NB4 (cell line): ENCODE measurements around the gene ELAPOR1.

Experiments used
- MAX ChIP-seq: IDR thresholded peaks from 2 replicates; pipeline ENCODE4 v1.6.1; 2011; ENCODE audit warnings: low read depth, low read length
- MYC ChIP-seq: IDR thresholded peaks from 2 replicates; pipeline ENCODE4 v1.6.1; 2011; ENCODE audit warnings: low read depth, low read length
- POLR2A ChIP-seq: IDR thresholded peaks from 2 replicates; pipeline ENCODE4 v1.6.1; 2011; ENCODE audit warnings: mild to moderate bottlenecking; ENCODE audit not compliant: insufficient read length; ENCODE audit errors: extremely low read depth
- TF ChIP-seq, protein P1 (sequence below): IDR thresholded peaks from one replicate; pipeline ENCODE4 v1.5.1; 2012; ENCODE audit warnings: low read depth, low read length

GRCh38 chr1:109065137-109065536 is 48.8 kb upstream of the ELAPOR1 start:
- TF ChIP-seq, protein P1, sequence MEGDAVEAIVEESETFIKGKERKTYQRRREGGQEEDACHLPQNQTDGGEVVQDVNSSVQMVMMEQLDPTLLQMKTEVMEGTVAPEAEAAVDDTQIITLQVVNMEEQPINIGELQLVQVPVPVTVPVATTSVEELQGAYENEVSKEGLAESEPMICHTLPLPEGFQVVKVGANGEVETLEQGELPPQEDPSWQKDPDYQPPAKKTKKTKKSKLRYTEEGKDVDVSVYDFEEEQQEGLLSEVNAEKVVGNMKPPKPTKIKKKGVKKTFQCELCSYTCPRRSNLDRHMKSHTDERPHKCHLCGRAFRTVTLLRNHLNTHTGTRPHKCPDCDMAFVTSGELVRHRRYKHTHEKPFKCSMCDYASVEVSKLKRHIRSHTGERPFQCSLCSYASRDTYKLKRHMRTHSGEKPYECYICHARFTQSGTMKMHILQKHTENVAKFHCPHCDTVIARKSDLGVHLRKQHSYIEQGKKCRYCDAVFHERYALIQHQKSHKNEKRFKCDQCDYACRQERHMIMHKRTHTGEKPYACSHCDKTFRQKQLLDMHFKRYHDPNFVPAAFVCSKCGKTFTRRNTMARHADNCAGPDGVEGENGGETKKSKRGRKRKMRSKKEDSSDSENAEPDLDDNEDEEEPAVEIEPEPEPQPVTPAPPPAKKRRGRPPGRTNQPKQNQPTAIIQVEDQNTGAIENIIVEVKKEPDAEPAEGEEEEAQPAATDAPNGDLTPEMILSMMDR: no peak
- TF ChIP-seq POLR2A: no peak
- TF ChIP-seq MYC: no peak
- TF ChIP-seq MAX: no peak
